Ovary (tissue), 9 donors: Measurements from ENCODE around the gene SMYD5. TPM values are rescaled to one million over a fixed set of nuclear protein-coding genes. Genes with fewer than 3 reads are reported as not detected.

ENCODE experiments used
- DNase-seq, 5 donors: peaks; one replicate each; pipeline ENCODE4 v3.0.0-alpha.2; 2019 to 2020
- H3K27ac ChIP-seq, 2 donors: fragments of 200-600 bp; one replicate each; pipeline versions ENCODE4 v1.5.1 to v1.8.0; 2019 to 2022
- H3K27me3 ChIP-seq: fragments of 200-600 bp; one replicate; pipeline ENCODE4 v1.8.0; 2022
- H3K36me3 ChIP-seq: fragments of 200-600 bp; sonication (generic); one replicate; pipeline ENCODE4 v1.5.1; 2019
- H3K4me1 ChIP-seq: one replicate; pipeline ENCODE4 v1.8.1; 2013; ENCODE audit warnings: mild to moderate bottlenecking, moderate library complexity; ENCODE audit not compliant: insufficient read depth
- H3K4me3 ChIP-seq: fragments of 200-600 bp; sonication (generic); one replicate; pipeline ENCODE4 v1.5.1; 2017
- H3K9me3 ChIP-seq, 2 donors: fragments of 200-600 bp in 1 of 2; sonication (generic) in 1 of 2; one replicate each; pipeline versions ENCODE4 v1.5.1 to v1.8.1; 2013 to 2019; ENCODE audit warnings: mild to moderate bottlenecking in 1 of 2, moderate library complexity in 1 of 2
- CTCF ChIP-seq, 3 donors: fragments of 450-650 bp in 2 of 3; fragments of 200-600 bp in 1 of 3; IDR thresholded peaks; one replicate each; pipeline versions ENCODE4 v1.5.1 to v1.8.0; 2016 to 2022; ENCODE audit warnings: antibody characterized with exemption in 3 of 3, mild to moderate bottlenecking in 1 of 3
- EP300 ChIP-seq: sonication (generic); formaldehyde crosslinking; IDR thresholded peaks from one replicate; pipeline ENCODE4 v1.6.1; 2017; ENCODE audit warnings: antibody characterized with exemption
- POLR2A ChIP-seq: fragments of 450-650 bp; IDR thresholded peaks from one replicate; pipeline ENCODE4 v1.6.1; 2017; ENCODE audit warnings: antibody characterized with exemption, mild to moderate bottlenecking, moderate library complexity
- WGBS, 3 donors: extraction: QIAGEN DNeasy Blood & Tissue Kit in 1 of 3; methylation state at CpG; one replicate each; pipeline versions ENCODE4 v1.1.5 to v1.1.7; 2013 to 2017; 5-methylcytosine and 5-hydroxymethylcytosine counted together
- intact Hi-C, 4 donors: fragments of 100-400 bp; cut with DNase I; formaldehyde crosslinking; loops; one replicate each; pipeline versions ENCODE4 v1.11.0 to v1.15.1; 2022 to 2023
- polyA plus RNA-seq, 2 donors: library from polyadenylated mRNA; stranded (reverse); fragments of 200-250 nt in 1 of 2; fragments of 350-450 nt in 1 of 2; fragmentation: Illumina TruSeq in 1 of 2; extraction: RNeasy Lipid Tissue Mini Kit (QIAGEN cat#74804) in 1 of 2; gene quantifications; one replicate each; pipeline ENCODE4 v1.2.3, GENCODE V29; 2013 to 2014
- total RNA-seq, 7 donors: library from RNA; depleted of rRNA in 2 of 7; stranded (reverse); fragments of >200 nt in 2 of 7; fragmentation: NEBNext Ultra II Directional in 3 of 7; extraction: Animal tissue kit (Norgen Biotek cat#: 25700) in 3 of 7; gene quantifications; one replicate each; pipeline versions ENCODE4 v1.1.0 to v1.2.4, GENCODE V29; 2016 to 2023
- donor health status: DM: no; HTN: no; CAD: no; lungs with moderate emphysema.
- donor health status: DM: no; HTN: no; CAD: no.
- donor health status: Bipolar disorder and iron deficiency.
- donor health status: DM: yes; HTN: yes; CAD: no.
- donor health status: DM: no; HTN: no; CAD: no.
- donor health status: DM: yes; HTN: yes; CAD: no.

SMYD5 gene
- total and polyA plus RNA-seq, 9 donors: 14.1 to 37.9 (median 26.1) TPM

- no peaks in the 10 kb centered on the region for H3K27me3 ChIP-seq
- no peaks in the 10 kb centered on the region for H3K4me1 ChIP-seq
- no peak for DNase-seq
- H3K4me3 ChIP-seq: no peak overlapping the region
- no peaks in the 10 kb centered on the region for H3K36me3 ChIP-seq
- intact Hi-C loops: no loop called here
- 92 to 100% (median 93%) methylated on average over 2 of the region's 2 CpGs for WGBS, 3 donors
- TF ChIP-seq CTCF (IDR thresholded peaks at IDR 0.05) (no peak), POLR2A (no peak), EP300 (no peak)
- no peaks in the 10 kb centered on the region for H3K9me3 ChIP-seq
- no peak overlapping the region for H3K27ac ChIP-seq
These were observed 43.0 kb downstream of the SMYD5 start for GRCh38 chr2:73257021-73257420.

GRCh38 chr2:73257425-73258125 lies 43.5 kb downstream of the SMYD5 start:
- WGBS, 3 donors: 56 to 67% (median 60%) methylated on average over 10 of the region's 10 CpGs
- DNase-seq: no peak
- intact Hi-C loops: no loop called here

GRCh38 chr2:73258186-73258912 lies 44.3 kb downstream of the SMYD5 start:
- Histone ChIP-seq H3K9me3 (no peaks in the 10 kb centered on the region), H3K4me1 (no peaks in the 10 kb centered on the region), H3K27ac (no peak overlapping the region), H3K4me3 (no peak overlapping the region), H3K27me3 (no peaks in the 10 kb centered on the region), H3K36me3 (no peaks in the 10 kb centered on the region)
- TF ChIP-seq CTCF (IDR thresholded peaks at IDR 0.05): no peak
- TF ChIP-seq POLR2A: no peak
- TF ChIP-seq EP300: no peak
- 78 to 81% (median 79%) methylated on average over 6 to 8 of the region's 8 CpGs for WGBS, 3 donors
- intact Hi-C loops: no loop called here
- DNase-seq: no peak

More at GRCh38 chr2:73257425-73258125, 43.5 kb downstream of the SMYD5 start:
- Histone ChIP-seq H3K27ac (no peak overlapping the region), H3K4me1 (no peaks in the 10 kb centered on the region), H3K27me3 (no peaks in the 10 kb centered on the region), H3K9me3 (no peaks in the 10 kb centered on the region), H3K4me3 (no peak overlapping the region), H3K36me3 (no peaks in the 10 kb centered on the region)
- TF ChIP-seq POLR2A: no peak

- H3K27ac ChIP-seq: no peak overlapping the region
- TF ChIP-seq CTCF (IDR thresholded peaks at IDR 0.05) (no peak), EP300 (no peak), POLR2A (no peak)
- no peaks in the 10 kb centered on the region for H3K4me1 ChIP-seq
- intact Hi-C loops: no loop called here
- no peaks in the 10 kb centered on the region for H3K9me3 ChIP-seq
- no peaks in the 10 kb centered on the region for H3K27me3 ChIP-seq
- DNase-seq: no peak
- no peaks in the 10 kb centered on the region for H3K36me3 ChIP-seq
- WGBS, 3 donors: 93 to 99% (median 94%) methylated on average over 9 of the region's 9 CpGs
- no peak overlapping the region for H3K4me3 ChIP-seq
These were observed 44.8 kb downstream of the SMYD5 start for GRCh38 chr2:73258913-73259215.

GRCh38 chr2:73259276-73259675 lies 45.2 kb downstream of the SMYD5 start:
- no peaks in the 10 kb centered on the region for H3K9me3 ChIP-seq
- TF ChIP-seq CTCF (IDR thresholded peaks at IDR 0.05): no peak
- TF ChIP-seq POLR2A: no peak
- no peak for TF ChIP-seq EP300
- no peak overlapping the region for H3K27ac ChIP-seq

More at GRCh38 chr2:73259276-73259675, 45.2 kb downstream of the SMYD5 start:
- DNase-seq: no peak
- H3K4me1 ChIP-seq: no peaks in the 10 kb centered on the region
- 89 to 95% (median 90%) methylated on average over 8 of the region's 8 CpGs for WGBS, 3 donors
- no peaks in the 10 kb centered on the region for H3K36me3 ChIP-seq
- no peaks in the 10 kb centered on the region for H3K27me3 ChIP-seq
- intact Hi-C loops: no loop called here
- no peak overlapping the region for H3K4me3 ChIP-seq
